ENCODE data around the gene TNN. TPM values are rescaled to one million over a fixed set of nuclear protein-coding genes. Genes with fewer than 3 reads are reported as not detected.
"Not testable (repeated sequence)": the region's sequence is repeated elsewhere in the genome, so short reads cannot be mapped to it uniquely, and the experiment has no call there.

Gene TNN
- total RNA-seq, 1 experiment from 2014 or later: 0.11 TPM

GRCh38 chr1:175106536-175106935 is 38.9 kb downstream of the TNN start:
- H2BK5ac ChIP-seq (ENCODE audit: insufficient read length, low read length); H2BK20ac ChIP-seq (ENCODE audit: low read depth, low read length, poor library complexity, severe bottlenecking); H3T11ph ChIP-seq (ENCODE audit: low read length); H3K9ac ChIP-seq (ENCODE audit: extremely low read depth, insufficient read length, low read length); H3K27ac Mint-ChIP-seq; H3K14ac ChIP-seq (ENCODE audit: insufficient read depth, low read length); H3K56ac ChIP-seq (ENCODE audit: insufficient read length, low read depth, low read length); H4K5ac ChIP-seq (ENCODE audit: insufficient read length, low read depth, low read length); H3K23me2 ChIP-seq (ENCODE audit: insufficient read length, low read depth, low read length, poor library complexity, severe bottlenecking); H3K4me2 ChIP-seq (ENCODE audit: insufficient read depth, insufficient read length, low read length); H4K91ac ChIP-seq (ENCODE audit: insufficient read length, low read depth, low read length); H3K27ac ChIP-seq (ENCODE audit: insufficient read length, low read depth, low read length); H4K20me1 ChIP-seq (ENCODE audit: control insufficient read depth, insufficient read depth, insufficient read length); H3K36me3 Mint-ChIP-seq (ENCODE audit: insufficient read depth in 1 of 3, low read depth in 3 of 3); H2BK12ac ChIP-seq (ENCODE audit: insufficient read length, low read depth, low read length); H3K23ac ChIP-seq (ENCODE audit: insufficient read length, low read depth, low read length); H2AFZ ChIP-seq (ENCODE audit: low read length); H3K27me3 Mint-ChIP-seq (ENCODE audit: low read depth); H3K4ac ChIP-seq (ENCODE audit: low read depth, low read length); H4K8ac ChIP-seq (replicated peaks; ENCODE audit: insufficient read length, low read depth, low read length); H3K4me3 Mint-ChIP-seq; H3K79me1 ChIP-seq (ENCODE audit: insufficient read depth, low read depth, low read length, poor library complexity, severe bottlenecking); H3K9me3 ChIP-seq (ENCODE audit: control insufficient read depth, low read depth, low read length); H3K18ac ChIP-seq (ENCODE audit: insufficient read length, low read depth, low read length); H2BK15ac ChIP-seq (ENCODE audit: low read depth, low read length); DNase-seq; H2BK120ac ChIP-seq (ENCODE audit: low read depth, low read length, poor library complexity, severe bottlenecking); H3K4me1 ChIP-seq (ENCODE audit: insufficient read depth, low read length); H3K27me3 ChIP-seq (ENCODE audit: insufficient read depth, low read length); H3K4me1 Mint-ChIP-seq; H2AK5ac ChIP-seq (ENCODE audit: insufficient read length, low read length); H3K79me2 ChIP-seq (ENCODE audit: insufficient read depth, low read length): not testable (repeated sequence)
- WGBS (ENCODE audit: extremely low coverage, insufficient read length, low lambda C conversion rate): no CpG with 5 or more reads among the region's 15 CpGs
- H3K9me3 Mint-ChIP-seq: peaks cover 12 to 20% of the 10 kb centered on the region in 2 experiments; a peak in 4 of 5 replicates

- not testable (repeated sequence) for H3K14ac ChIP-seq (ENCODE audit: insufficient read depth, low read length); H2AK5ac ChIP-seq (ENCODE audit: insufficient read length, low read length); H3K56ac ChIP-seq (ENCODE audit: insufficient read length, low read depth, low read length); H3K27ac ChIP-seq (ENCODE audit: insufficient read length, low read depth, low read length); DNase-seq; H3K4me2 ChIP-seq (ENCODE audit: insufficient read depth, insufficient read length, low read length); H3K36me3 Mint-ChIP-seq (ENCODE audit: insufficient read depth in 1 of 3, low read depth in 3 of 3); H2AFZ ChIP-seq (ENCODE audit: low read length); H3K23me2 ChIP-seq (ENCODE audit: insufficient read length, low read depth, low read length, poor library complexity, severe bottlenecking); H3K23ac ChIP-seq (ENCODE audit: insufficient read length, low read depth, low read length); H3K9ac ChIP-seq (ENCODE audit: extremely low read depth, insufficient read length, low read length); H3K4ac ChIP-seq (ENCODE audit: low read depth, low read length); H3K27me3 Mint-ChIP-seq (ENCODE audit: low read depth); H3K4me3 Mint-ChIP-seq; H2BK120ac ChIP-seq (ENCODE audit: low read depth, low read length, poor library complexity, severe bottlenecking); H4K8ac ChIP-seq (replicated peaks; ENCODE audit: insufficient read length, low read depth, low read length); H3K9me3 ChIP-seq (ENCODE audit: control insufficient read depth, low read depth, low read length); H4K5ac ChIP-seq (ENCODE audit: insufficient read length, low read depth, low read length); H3K4me1 ChIP-seq (ENCODE audit: insufficient read depth, low read length); H2BK15ac ChIP-seq (ENCODE audit: low read depth, low read length); H3K27me3 ChIP-seq (ENCODE audit: insufficient read depth, low read length); H3K79me1 ChIP-seq (ENCODE audit: insufficient read depth, low read depth, low read length, poor library complexity, severe bottlenecking); H3K27ac Mint-ChIP-seq; H3K18ac ChIP-seq (ENCODE audit: insufficient read length, low read depth, low read length); H2BK20ac ChIP-seq (ENCODE audit: low read depth, low read length, poor library complexity, severe bottlenecking); H2BK12ac ChIP-seq (ENCODE audit: insufficient read length, low read depth, low read length); H3T11ph ChIP-seq (ENCODE audit: low read length); H3K4me1 Mint-ChIP-seq; H3K79me2 ChIP-seq (ENCODE audit: insufficient read depth, low read length); H4K20me1 ChIP-seq (ENCODE audit: control insufficient read depth, insufficient read depth, insufficient read length); H4K91ac ChIP-seq (ENCODE audit: insufficient read length, low read depth, low read length); H2BK5ac ChIP-seq (ENCODE audit: insufficient read length, low read length)
- peaks cover 11 to 17% of the 10 kb centered on the region in 2 experiments; a peak in 4 of 5 replicates for H3K9me3 Mint-ChIP-seq
- WGBS (ENCODE audit: extremely low coverage, insufficient read length, low lambda C conversion rate): no CpG with 5 or more reads among the region's 25 CpGs
These were observed 40.7 kb downstream of the TNN start for GRCh38 chr1:175108331-175108820.
